Measurements from ENCODE around the gene ADCY2. TPM values are rescaled to one million over a fixed set of nuclear protein-coding genes. Genes with fewer than 3 reads are reported as not detected.

Gene ADCY2
- total RNA-seq, 1 donor from 2014 or later, result 1.5 TPM

DNA sequence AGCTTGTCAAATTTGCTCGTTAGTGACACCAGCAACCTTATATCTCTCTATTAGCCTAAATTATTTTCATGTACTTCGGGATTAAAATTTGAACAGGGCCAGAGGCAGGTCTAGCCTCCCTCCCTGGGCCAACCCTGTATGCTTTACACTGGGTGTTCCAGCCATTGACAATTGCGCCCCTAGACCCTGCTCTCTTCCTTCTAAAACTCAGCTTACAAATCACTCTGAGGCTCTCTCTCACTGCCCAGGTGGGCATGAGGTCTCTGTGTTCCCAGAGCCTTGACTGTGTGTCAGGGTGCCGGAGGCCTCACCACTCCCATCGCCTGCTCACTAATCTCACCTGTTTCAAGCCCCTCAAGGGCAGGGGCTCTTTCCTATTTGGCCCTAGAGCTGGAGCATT, 461.4 kb downstream of the ADCY2 start:
- Mint-ChIP-seq H3K4me3 (ENCODE audit: unreplicated experiment) (no peak overlapping the region), H3K36me3 (ENCODE audit: low read depth, unreplicated experiment) (no peaks in the 10 kb centered on the region), H3K27me3 (ENCODE audit: unreplicated experiment) (peaks cover 2% of the 10 kb centered on the region), H3K9me3 (ENCODE audit: unreplicated experiment) (no peaks in the 10 kb centered on the region), H3K27ac (ENCODE audit: unreplicated experiment) (no peak overlapping the region), H3K4me1 (ENCODE audit: unreplicated experiment) (no peaks in the 10 kb centered on the region)
- TF ChIP-seq CTCF (IDR thresholded peaks at IDR 0.05; ENCODE audit: unreplicated experiment), result no peak
- no peak for DNase-seq (ENCODE audit: low spot score)

- no peak for DNase-seq (ENCODE audit: low spot score)
- TF ChIP-seq CTCF (IDR thresholded peaks at IDR 0.05; ENCODE audit: unreplicated experiment), result no peak
- H3K4me3 Mint-ChIP-seq (ENCODE audit: unreplicated experiment), result no peak overlapping the region
- H3K27ac Mint-ChIP-seq (ENCODE audit: unreplicated experiment), result no peak overlapping the region
- no peaks in the 10 kb centered on the region for H3K9me3 Mint-ChIP-seq (ENCODE audit: unreplicated experiment)
- H3K36me3 Mint-ChIP-seq (ENCODE audit: low read depth, unreplicated experiment), result no peaks in the 10 kb centered on the region
- H3K4me1 Mint-ChIP-seq (ENCODE audit: unreplicated experiment), result no peaks in the 10 kb centered on the region
- no peaks in the 10 kb centered on the region for H3K27me3 Mint-ChIP-seq (ENCODE audit: unreplicated experiment)
Observed at GRCh38 chr5:7857926-7858632, 462.1 kb downstream of the ADCY2 start.

- H3K36me3 Mint-ChIP-seq (ENCODE audit: low read depth, unreplicated experiment), result no peaks in the 10 kb centered on the region
- no peak overlapping the region for H3K27ac Mint-ChIP-seq (ENCODE audit: unreplicated experiment)
- no peaks in the 10 kb centered on the region for H3K9me3 Mint-ChIP-seq (ENCODE audit: unreplicated experiment)
- H3K27me3 Mint-ChIP-seq (ENCODE audit: unreplicated experiment), result peaks cover 6% of the 10 kb centered on the region
- DNase-seq (ENCODE audit: low spot score), result no peak
- H3K4me1 Mint-ChIP-seq (ENCODE audit: unreplicated experiment), result peaks cover 12% of the 10 kb centered on the region
- no peak overlapping the region for H3K4me3 Mint-ChIP-seq (ENCODE audit: unreplicated experiment)
- TF ChIP-seq CTCF (IDR thresholded peaks at IDR 0.05; ENCODE audit: unreplicated experiment), result no peak
Observed at GRCh38 chr5:7866196-7866595, 470.3 kb downstream of the ADCY2 start.

- Mint-ChIP-seq H3K9me3 (ENCODE audit: unreplicated experiment) (no peaks in the 10 kb centered on the region), H3K36me3 (ENCODE audit: low read depth, unreplicated experiment) (no peaks in the 10 kb centered on the region), H3K4me3 (ENCODE audit: unreplicated experiment) (peak overlapping the region; percentile 2), H3K27ac (ENCODE audit: unreplicated experiment) (no peak overlapping the region), H3K27me3 (ENCODE audit: unreplicated experiment) (peaks cover 6% of the 10 kb centered on the region), H3K4me1 (ENCODE audit: unreplicated experiment) (peaks cover 12% of the 10 kb centered on the region)
- DNase-seq (ENCODE audit: low spot score), result no peak
- no peak for TF ChIP-seq CTCF (IDR thresholded peaks at IDR 0.05; ENCODE audit: unreplicated experiment)
Observed at GRCh38 chr5:7867260-7867659, 471.3 kb downstream of the ADCY2 start.

GRCh38 chr5:7868427-7868772, 472.5 kb downstream of the ADCY2 start:
- no peaks in the 10 kb centered on the region for H3K9me3 Mint-ChIP-seq (ENCODE audit: unreplicated experiment)
- peak overlapping the region; percentile 98 for H3K4me3 Mint-ChIP-seq (ENCODE audit: unreplicated experiment)
- no peak for TF ChIP-seq CTCF (IDR thresholded peaks at IDR 0.05; ENCODE audit: unreplicated experiment)
- peaks cover 6% of the 10 kb centered on the region for H3K27me3 Mint-ChIP-seq (ENCODE audit: unreplicated experiment)
- DNase-seq (ENCODE audit: low spot score), result no peak
- peak overlapping the region; percentile 19 for H3K27ac Mint-ChIP-seq (ENCODE audit: unreplicated experiment)
- peaks cover 16% of the 10 kb centered on the region for H3K4me1 Mint-ChIP-seq (ENCODE audit: unreplicated experiment)
- no peaks in the 10 kb centered on the region for H3K36me3 Mint-ChIP-seq (ENCODE audit: low read depth, unreplicated experiment)

All from endothelial cell (in vitro differentiated cells).